ENCODE measurements around the gene UBE2J2. TPM values are rescaled to one million over a fixed set of nuclear protein-coding genes. Genes with fewer than 3 reads are reported as not detected.

The UBE2J2 gene
- total and polyA plus RNA-seq, 2 donors (not counting 3 experiments of a cell fraction or from before 2014, with no cell fraction given) = 60.7 to 80.7 TPM

- peaks cover 3% of the 10 kb centered on the region for H3K79me2 ChIP-seq (ENCODE audit: control insufficient read depth, insufficient read depth, low read length)
- H3K9me3 ChIP-seq (replicated peaks; ENCODE audit: control insufficient read depth, insufficient read depth, low read length) = no peaks in the 10 kb centered on the region
- H3K9ac ChIP-seq (replicated peaks; ENCODE audit: extremely low read depth, insufficient read depth, low read length) = no peak overlapping the region
- H3K4me2 ChIP-seq (ENCODE audit: insufficient read depth, low read length) = no peak overlapping the region
- BruUV-seq (replicated peaks) = TSS peak; percentile 56
- no peaks in the 10 kb centered on the region for H3K9me1 ChIP-seq (replicated peaks; ENCODE audit: control insufficient read depth, extremely low read depth, insufficient read depth, low read length)
- POLR2A ChIA-PET = no interaction called here
- dilution Hi-C loops (cut with MboI; ENCODE audit: extremely low pct_ligation_motif_present, low sequenced_read_pairs) = no loop called here
- H3K36me3 ChIP-seq (ENCODE audit: control insufficient read depth in 2 of 2, extremely low read depth in 1 of 2, insufficient read depth in 2 of 2, low read length in 2 of 2) = peaks cover 0 to 24% of the 10 kb centered on the region in 2 experiments
- no peaks in the 10 kb centered on the region for H3K4me1 ChIP-seq (ENCODE audit: control insufficient read depth, extremely low read depth, insufficient read depth, low read length)
- DNase-seq (ENCODE audit: low read depth, low spot score) (no peak), FAIRE-seq (no peak)
- H4K20me1 ChIP-seq (replicated peaks; ENCODE audit: control insufficient read depth, extremely low read depth, insufficient read depth, low read length) = no peaks in the 10 kb centered on the region
- CTCF ChIA-PET = interaction anchor here (1.2 kb wide), 1 partner anchor 253 kb away, joined by 3 read pairs; no protein-coding TSS in a partner anchor
- intact Hi-C loops (cut with micrococcal nuclease) = no loop called here
- no peaks in the 10 kb centered on the region for H3K27me3 ChIP-seq (ENCODE audit: control insufficient read depth in 2 of 2, insufficient read depth in 2 of 2, low read length in 2 of 2)
- H3K4me3 ChIP-seq (replicated peaks in 1 of 3; ENCODE audit: insufficient read depth in 1 of 3, low read depth in 1 of 3, low read length in 3 of 3) = no peak overlapping the region
- no peak for TF ChIP-seq POLR2A (IDR thresholded peaks at IDR 0.05; ENCODE audit: low read depth, low read length)
- TF ChIP-seq GATA2 (IDR thresholded peaks at IDR 0.05; ENCODE audit: insufficient read depth, insufficient read length, low read depth, low read length) = no peak
- no peak for TF ChIP-seq MYC (IDR thresholded peaks at IDR 0.05; ENCODE audit: low read depth, low read length)
- no peak for TF ChIP-seq CTCF (IDR thresholded peaks at IDR 0.05; ENCODE audit: extremely low read depth in 1 of 2, insufficient read depth in 1 of 2, low read depth in 1 of 2, low read length in 2 of 2)
- no peak for TF ChIP-seq EZH2 (IDR thresholded peaks at IDR 0.05; ENCODE audit: borderline replicate concordance, low read depth, low read length, severe bottlenecking)
- TF ChIP-seq MAX (IDR thresholded peaks at IDR 0.05; ENCODE audit: insufficient read depth, insufficient read length) = no peak
- no peak for TF ChIP-seq POLR2AphosphoS5 (IDR thresholded peaks at IDR 0.05; ENCODE audit: insufficient read depth, low read depth, low read length)
- no peak for TF ChIP-seq FOS (IDR thresholded peaks at IDR 0.05; ENCODE audit: borderline replicate concordance, insufficient read depth, low read length)
- TF ChIP-seq JUN (IDR thresholded peaks at IDR 0.05; ENCODE audit: borderline replicate concordance, insufficient read depth, insufficient read length, low read depth) = no peak
- H2AFZ ChIP-seq (ENCODE audit: low read depth, low read length) = no peak overlapping the region
- H3K27ac ChIP-seq (ENCODE audit: insufficient read depth, low read depth, low read length) = no peak overlapping the region
Observed at GRCh38 chr1:1255078-1255477, 18.6 kb downstream of the UBE2J2 start.
